Inferior parietal cortex (tissue), 1 donor: ENCODE measurements around the gene NECTIN1.
A peak's percentile ranks its signal among the peaks of the same experiment; 100 is the strongest.

Experiments
- DNase-seq: peaks from one replicate; pipeline ENCODE4 v3.0.0-alpha.2; 2016; ENCODE audit errors: extremely low spot score

Gene NECTIN1, protein sequence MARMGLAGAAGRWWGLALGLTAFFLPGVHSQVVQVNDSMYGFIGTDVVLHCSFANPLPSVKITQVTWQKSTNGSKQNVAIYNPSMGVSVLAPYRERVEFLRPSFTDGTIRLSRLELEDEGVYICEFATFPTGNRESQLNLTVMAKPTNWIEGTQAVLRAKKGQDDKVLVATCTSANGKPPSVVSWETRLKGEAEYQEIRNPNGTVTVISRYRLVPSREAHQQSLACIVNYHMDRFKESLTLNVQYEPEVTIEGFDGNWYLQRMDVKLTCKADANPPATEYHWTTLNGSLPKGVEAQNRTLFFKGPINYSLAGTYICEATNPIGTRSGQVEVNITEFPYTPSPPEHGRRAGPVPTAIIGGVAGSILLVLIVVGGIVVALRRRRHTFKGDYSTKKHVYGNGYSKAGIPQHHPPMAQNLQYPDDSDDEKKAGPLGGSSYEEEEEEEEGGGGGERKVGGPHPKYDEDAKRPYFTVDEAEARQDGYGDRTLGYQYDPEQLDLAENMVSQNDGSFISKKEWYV

DNA sequence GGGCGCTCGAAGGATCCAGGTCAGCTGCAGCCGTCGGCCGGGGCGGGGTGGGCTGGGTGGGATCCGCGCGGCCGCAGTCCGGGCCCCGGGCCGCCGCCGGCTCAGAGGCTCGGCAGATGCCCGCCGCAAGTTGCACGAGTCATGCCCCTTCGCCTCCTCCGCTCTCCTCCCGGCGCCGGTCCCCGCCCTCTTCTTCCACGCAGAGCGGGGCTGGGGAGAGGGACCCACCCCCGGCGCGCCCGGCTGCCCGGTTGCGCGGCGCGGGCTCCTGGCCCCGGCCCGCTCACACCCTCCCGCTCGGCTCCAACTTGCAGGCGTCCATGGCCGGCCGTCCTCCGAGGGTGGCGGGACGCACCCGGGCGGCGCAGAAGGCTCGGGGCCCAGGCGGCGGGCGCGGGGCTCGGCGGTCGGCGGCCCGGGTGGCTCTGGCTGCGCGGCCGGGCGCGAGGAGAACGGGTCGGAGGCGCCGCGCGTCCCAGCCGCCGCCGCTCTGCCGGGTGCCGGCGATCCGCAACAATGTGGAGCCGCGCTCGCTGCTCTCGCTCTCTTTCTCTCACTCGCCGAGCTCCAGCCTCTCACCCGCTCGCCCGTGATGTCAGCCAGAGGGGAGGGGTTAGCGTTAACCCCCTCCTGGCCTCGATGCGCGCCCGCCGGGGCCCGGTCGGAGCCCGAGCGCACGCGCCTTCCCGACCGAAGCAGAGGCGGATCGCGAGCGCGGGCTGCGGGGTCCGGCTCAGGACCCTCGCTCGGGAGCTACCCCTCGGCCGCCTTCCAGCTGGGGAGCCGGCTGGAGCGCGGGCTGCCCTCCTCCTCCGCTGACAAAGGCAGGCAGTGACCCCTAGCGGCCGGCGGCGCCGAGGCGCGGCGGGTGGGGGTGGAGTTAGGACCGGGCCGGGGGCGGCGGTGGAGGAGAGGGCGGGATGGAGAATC lies at the start of gene NECTIN1:
NECTIN1 (minus strand) TSS at position 550 of the 930 bp plus-strand sequence. CDS start 647 bp downstream, outside the sequence.
- peak; percentile 88 for DNase-seq

- no peak for DNase-seq
These were observed 49.6 kb upstream of the NECTIN1 start for GRCh38 chr11:119778391-119779194.

GRCh38 chr11:119777940-119778339 lies 48.9 kb upstream of the NECTIN1 start:
- DNase-seq: no peak

DNA sequence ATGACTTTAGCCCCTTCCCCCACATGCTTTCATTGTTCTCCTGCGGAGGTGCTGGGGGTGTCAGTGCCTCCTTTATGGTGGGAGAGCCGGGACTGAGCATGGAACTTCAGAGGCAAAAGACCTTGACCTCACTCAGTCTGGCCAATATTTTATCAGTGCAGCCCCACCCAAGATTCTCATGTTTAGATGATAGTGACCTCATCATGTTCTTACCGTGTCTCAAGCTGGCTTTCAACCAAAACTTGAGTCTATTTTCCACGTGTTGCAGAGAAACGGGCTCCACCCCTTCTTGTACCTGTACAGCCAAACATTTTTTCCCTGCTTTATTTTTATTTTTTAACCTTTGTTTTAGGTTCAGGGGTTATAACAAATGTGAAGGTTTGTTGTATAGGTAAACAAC lies 47.7 kb upstream of the NECTIN1 start:
- DNase-seq: no peak

- no peak for DNase-seq
These were observed 47.1 kb upstream of the NECTIN1 start for GRCh38 chr11:119776031-119776636.

DNA sequence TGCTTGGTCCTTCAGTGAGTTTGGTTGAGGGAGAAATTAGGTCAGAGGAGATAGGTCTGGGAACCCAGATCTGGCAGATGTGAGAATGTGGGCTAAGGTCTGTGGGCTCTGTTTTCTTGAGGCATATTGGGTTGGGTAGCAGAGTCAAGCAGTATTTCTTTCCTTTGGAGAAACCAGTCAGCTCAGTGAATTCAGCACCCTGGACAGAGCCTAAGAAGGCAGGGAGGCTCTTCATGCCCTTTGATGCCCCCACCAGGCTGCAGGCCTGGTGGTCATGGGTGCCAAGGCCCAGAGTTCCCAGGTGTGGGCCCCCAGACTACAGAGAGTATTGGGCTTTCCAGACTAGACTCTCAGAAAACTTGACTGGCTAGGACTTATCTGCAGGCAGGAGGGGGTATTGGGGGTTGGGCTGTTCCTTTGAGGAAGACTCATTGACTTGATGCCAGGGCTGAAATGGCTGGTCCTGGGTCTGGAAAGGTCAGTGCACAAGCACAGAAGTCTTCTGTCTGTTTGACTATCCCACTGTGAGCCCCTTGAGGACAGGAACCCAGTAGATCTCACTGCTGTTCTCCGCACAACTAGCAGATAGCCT lies 45.3 kb upstream of the NECTIN1 start:
- no peak for DNase-seq

DNA sequence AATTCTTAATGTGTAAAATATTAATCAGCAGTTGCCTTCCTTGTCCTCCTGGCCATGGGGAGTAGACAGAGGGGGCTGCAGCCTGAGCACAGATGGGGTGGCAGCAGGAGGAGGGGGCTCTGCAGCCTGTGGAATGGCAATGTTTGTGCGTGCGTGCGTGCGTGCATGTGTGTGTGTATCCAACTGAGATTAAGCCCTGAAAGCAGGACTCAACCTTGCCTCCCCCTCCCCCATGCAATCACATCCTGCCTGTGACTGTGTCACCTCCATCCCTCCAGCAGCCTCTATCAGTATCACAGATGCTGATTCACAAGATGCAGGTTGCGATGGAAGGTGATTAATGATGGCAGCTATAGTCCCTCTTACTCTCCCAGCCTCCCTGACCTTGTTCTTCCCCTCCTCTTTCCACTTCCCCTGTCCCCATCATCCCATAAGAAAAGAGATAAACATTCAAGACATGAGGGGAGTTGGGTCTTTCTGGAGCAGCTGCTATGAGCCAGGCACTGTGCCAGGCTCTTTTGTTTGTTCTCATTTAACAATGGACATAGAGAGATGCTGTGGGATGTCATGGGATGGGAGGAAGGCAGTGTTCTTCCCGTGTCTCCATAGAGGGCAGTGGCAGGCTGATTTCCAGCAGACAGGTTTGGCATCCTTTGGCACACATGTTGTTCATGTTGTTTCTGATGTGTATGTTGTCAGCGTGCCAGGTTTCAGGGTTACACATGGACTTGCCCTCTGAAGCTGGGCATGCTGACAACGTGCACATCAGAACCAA lies 43.8 kb upstream of the NECTIN1 start:
- peak; percentile 62 for DNase-seq

DNA sequence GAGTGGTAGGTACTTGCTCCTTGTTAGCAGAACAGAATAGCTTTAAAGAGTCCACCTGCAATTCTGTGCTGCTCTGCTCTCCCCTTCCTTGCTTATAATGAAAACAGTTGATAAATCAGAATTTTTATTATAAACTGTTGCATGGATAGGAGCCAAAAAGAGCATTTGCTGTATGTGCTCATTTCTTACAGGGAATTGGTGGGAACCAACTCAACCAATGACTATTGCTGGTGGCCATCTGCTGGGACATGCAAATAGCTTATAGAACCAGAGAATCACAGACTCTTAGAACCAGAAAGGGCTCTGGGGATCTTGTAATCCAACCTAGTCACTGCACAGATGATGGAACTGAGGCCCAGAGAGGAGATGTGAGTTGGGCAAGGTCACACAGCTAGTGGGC lies 43.1 kb upstream of the NECTIN1 start:
- DNase-seq: no peak

DNA sequence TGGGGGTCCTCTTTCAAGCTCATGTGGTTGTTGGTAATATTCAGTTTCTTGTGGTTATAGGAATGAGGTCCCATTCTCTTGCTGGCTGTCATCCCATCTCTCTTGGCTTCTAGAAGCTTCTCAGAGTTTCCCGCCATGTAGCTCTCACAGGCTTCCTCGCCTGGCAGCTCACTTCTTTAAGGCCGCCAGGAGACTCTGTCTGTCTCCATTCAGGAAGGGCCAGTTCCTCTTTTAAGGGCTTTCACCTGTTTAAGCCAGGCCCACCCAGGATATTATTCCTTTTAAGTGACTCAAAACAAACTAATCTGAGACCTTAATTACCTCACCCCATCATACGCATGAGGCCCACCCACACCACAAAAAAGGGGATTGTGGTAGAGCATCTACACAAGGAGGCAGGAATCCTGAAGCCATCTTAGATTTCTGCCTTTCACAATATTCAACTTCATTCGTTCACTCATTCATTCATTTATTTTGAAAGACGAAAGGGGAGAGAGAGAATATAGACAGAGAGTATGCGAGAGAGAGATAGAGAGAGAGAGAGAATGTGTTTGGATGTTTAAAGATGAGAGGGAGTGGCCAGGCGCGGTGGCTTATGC lies 42.3 kb upstream of the NECTIN1 start:
- DNase-seq: no peak

- no peak for DNase-seq
These were observed 36.6 kb upstream of the NECTIN1 start for GRCh38 chr11:119765628-119766027.

GRCh38 chr11:119764108-119764868 lies 35.3 kb upstream of the NECTIN1 start:
- no peak for DNase-seq

GRCh38 chr11:119763071-119763728 lies 34.2 kb upstream of the NECTIN1 start:
- no peak for DNase-seq

GRCh38 chr11:119759747-119760412 lies 30.9 kb upstream of the NECTIN1 start:
- no peak for DNase-seq

DNA sequence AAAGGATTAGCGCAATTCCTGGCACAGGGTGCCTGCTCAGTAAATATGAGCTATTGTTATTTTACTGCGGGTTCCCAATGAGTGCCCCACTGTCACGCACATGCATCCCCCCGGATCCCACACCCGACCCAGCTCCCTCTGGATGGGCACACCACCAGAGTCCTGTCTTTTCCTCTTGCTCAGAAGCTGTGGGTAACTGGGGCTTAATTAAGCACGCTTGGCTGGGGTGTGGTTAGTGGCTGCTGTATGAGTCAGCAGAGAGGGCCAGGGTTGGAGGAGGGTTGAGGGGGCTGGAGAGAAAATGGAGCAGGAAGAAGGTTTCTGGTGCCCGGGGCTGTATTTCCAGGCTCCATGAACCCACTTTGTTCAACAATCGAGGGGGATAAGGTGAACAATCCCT lies 30.3 kb upstream of the NECTIN1 start:
- no peak for DNase-seq

GRCh38 chr11:119758291-119758690 lies 29.3 kb upstream of the NECTIN1 start:
- DNase-seq: no peak

DNA sequence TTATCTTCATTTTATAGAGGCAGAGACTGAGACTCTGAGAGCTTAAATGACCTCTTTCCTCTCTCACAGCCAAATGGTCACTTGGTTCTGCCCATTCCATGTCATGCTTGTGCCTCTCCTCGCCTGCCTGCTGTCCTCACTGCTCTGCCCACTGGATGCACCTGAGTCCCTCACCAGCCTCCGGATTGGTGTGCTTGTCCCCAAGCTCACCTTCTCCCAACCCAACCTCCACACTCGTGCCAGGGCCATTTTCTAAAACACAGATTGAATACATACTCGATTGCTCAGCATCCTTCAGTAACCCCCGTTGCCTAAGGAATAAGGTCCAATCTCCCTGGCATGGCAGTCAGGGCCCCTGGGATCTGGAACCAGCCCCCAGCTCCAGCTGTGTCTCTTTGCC lies 28.4 kb upstream of the NECTIN1 start:
- DNase-seq: no peak

DNA sequence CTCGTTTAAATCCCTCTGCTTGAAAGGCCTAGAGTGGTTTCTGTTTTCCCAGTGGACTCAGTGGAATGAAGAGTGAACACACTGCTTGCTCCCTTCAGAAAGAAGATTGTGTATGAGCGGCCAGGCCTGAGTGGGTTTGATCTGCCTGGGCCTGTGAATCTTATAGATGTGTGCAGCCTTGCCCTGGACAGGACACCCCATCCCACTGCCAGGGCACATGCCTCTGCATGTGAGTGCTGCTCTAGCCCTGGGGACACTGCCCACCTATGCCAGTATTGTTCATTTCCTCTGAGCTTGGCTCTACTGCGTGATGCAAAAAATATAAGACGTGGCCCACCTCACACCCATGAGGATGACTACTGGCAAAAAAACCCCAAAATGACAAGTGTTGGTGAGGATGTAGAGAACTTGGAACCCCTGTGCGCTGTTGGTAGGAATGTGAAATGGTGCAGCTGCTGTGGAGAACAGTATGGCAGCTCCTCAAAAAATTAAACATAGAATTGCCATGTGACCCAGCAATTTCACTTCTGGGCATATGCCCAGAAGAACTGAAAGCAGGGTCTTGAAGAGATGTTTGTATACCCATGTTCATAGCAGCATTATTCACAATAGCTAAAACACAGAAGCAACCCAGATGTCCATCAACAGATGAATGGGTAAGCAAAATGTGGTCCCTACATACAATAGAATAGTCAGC lies 27.3 kb upstream of the NECTIN1 start:
- no peak for DNase-seq
